ENCODE data around the gene ITIH5.

The ITIH5 gene

DNA sequence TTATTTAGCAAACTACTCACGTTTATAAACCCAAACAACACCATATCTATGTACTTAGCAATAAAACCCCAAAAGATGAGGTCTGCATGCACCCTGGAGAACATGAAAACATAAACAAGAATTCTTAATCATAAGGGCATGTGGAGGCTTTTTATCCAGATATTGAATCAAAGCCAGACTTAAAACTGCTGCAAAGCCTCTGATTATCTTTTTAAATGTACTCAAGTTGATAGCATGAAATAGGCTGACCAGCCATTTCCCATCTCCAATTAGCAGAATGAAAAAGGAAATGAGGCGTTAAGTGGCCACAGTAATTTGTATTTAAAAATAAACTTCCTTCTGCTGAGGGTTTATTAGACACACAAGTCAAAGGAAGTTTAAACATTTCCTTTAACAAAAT, 48.3 kb downstream of the ITIH5 start:
- DNase-seq (no peak), ATAC-seq (no peak)
- Mint-ChIP-seq H3K4me1 (no peaks in the 10 kb centered on the region), H3K4me3 (no peak overlapping the region), H3K27me3 (peaks cover 7% of the 10 kb centered on the region), H3K27ac (no peak overlapping the region), H3K9me3 (no peaks in the 10 kb centered on the region)

DNA sequence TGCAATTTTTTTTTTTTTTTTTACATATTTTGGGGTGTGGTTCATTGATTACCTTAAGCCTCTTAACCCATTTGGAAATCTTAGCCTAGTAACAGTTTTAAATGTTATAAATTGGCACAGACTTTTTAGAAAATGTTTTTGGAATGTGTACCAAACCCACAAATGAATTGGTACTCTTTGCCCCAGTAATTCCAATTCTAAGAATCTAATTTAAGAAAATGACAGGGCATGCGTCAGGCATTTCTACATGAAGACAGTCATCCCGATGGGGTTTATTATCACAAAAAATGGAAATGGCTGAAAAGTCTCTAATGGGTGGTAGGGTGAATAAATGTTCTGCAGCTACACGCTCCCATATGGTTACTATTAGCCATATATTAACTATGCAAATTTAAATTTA, 54.9 kb downstream of the ITIH5 start:
- DNase-seq (no peak), ATAC-seq (no peak)
- no peaks in the 10 kb centered on the region for H3K4me1 Mint-ChIP-seq
- no peaks in the 10 kb centered on the region for H3K9me3 Mint-ChIP-seq
- no peaks in the 10 kb centered on the region for H3K27me3 Mint-ChIP-seq
- H3K27ac Mint-ChIP-seq, result peak overlapping the region in 1 of 2 donors; percentile 67
- no peak overlapping the region for H3K4me3 Mint-ChIP-seq

DNA sequence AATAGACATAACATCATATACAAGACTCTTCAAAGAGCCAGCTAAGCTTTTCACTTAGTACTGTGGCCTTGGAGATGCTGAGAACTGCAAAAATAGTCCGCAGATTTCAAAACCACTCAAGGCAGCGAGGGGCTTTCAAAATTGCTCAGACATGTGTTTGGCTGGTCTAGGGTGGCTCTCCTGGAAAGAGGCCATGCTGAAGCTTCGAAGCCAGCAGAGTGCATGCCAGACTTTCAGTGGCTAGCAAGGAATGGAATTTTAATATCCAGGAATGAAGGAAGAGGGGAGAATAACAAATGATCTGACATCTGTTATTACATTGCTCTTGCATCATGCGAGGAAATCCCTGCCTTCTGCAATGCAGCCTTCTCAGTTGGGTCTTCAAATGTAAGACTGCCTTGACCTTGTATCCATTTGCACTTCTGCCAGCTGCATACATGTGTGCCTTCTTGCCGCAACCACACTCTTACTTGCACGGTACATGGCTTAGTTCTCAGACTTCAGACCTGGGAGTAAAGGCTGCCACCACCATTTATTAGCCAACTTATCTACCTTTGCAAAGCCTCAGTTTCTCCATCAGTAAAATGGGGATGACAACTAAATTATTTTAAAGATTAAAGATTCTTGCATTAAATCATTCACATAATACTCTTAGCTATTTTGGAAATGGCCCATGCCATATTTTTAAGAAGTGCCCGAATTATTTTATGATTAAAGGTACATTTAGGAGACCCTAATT, 55.9 kb downstream of the ITIH5 start:
- Mint-ChIP-seq H3K4me1 (no peaks in the 10 kb centered on the region), H3K9me3 (no peaks in the 10 kb centered on the region), H3K4me3 (no peak overlapping the region), H3K27ac (no peak overlapping the region), H3K27me3 (no peaks in the 10 kb centered on the region)
- DNase-seq (no peak), ATAC-seq (no peak)

DNA sequence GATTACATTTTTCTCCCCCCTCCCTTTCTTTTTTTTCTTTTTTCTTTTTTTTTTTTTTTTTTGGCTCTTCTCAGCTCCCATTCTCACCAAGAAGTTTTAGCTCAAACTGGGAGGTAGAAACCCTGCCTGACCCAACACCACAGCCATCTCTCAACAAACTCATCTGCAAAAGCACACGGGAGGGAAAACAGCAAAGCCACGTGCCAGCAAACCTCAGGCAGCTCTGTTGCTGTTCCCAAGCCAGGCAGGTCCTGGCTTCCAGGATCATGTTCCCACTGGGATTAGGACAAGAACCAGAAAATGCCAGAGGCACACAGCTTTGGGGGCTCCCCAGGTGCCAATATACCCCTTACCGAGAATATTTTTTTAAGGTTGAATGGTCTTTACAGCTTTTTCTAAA, 56.7 kb downstream of the ITIH5 start:
- Mint-ChIP-seq H3K4me3 (no peak overlapping the region), H3K27ac (peak overlapping the region in 1 of 2 donors; percentile 69), H3K4me1 (no peaks in the 10 kb centered on the region), H3K27me3 (no peaks in the 10 kb centered on the region), H3K9me3 (no peaks in the 10 kb centered on the region)
- ATAC-seq, result no peak
- no peak for DNase-seq

DNA sequence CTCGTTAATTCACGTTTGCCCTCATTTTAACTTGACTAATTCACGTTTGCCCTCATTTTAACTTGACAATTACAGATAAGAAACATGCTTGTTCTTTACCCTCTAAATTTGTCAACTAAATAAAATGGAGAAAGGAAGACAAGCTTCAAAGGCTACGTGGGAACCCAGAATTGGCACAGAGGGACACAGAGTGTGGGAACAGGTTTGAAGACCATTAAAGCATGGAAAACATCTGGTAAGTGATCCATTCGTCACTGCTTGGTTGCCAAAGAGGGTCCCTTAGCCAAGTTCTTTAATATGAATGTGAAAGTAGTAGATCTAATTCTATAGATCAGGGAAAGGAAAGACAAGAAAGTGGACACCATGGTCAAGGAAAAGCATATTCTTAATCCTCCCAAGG, 57.2 kb downstream of the ITIH5 start:
- H3K9me3 Mint-ChIP-seq, result no peaks in the 10 kb centered on the region
- no peaks in the 10 kb centered on the region for H3K27me3 Mint-ChIP-seq
- no peaks in the 10 kb centered on the region for H3K4me1 Mint-ChIP-seq
- H3K4me3 Mint-ChIP-seq, result no peak overlapping the region
- no peak for DNase-seq
- ATAC-seq, result no peak
- no peak overlapping the region for H3K27ac Mint-ChIP-seq

DNA sequence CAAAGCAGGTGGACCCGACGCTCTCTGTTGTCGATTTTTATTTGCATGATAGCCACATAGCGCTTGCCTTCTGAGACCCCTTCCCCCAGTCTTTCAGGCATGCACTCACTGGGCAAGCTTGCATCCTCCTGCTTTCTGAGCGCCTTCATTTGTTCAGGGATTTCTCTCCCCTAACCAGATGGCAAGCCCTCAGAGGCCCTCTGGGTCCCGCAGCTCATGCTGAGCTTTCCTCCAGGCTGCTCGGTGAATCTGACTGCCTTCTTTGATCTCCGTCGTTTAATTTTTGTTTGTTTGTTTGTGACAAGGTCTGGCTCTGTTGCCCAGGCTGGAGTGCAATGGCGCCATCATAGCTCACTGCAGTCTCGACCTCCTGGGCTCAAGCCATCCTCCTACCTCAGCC, 58.8 kb downstream of the ITIH5 start:
- ATAC-seq (no peak), DNase-seq (no peak)
- no peak overlapping the region for H3K4me3 Mint-ChIP-seq
- H3K27me3 Mint-ChIP-seq, result peaks cover under 1% of the 10 kb centered on the region
- no peak overlapping the region for H3K27ac Mint-ChIP-seq
- no peaks in the 10 kb centered on the region for H3K9me3 Mint-ChIP-seq
- H3K4me1 Mint-ChIP-seq, result no peaks in the 10 kb centered on the region

DNA sequence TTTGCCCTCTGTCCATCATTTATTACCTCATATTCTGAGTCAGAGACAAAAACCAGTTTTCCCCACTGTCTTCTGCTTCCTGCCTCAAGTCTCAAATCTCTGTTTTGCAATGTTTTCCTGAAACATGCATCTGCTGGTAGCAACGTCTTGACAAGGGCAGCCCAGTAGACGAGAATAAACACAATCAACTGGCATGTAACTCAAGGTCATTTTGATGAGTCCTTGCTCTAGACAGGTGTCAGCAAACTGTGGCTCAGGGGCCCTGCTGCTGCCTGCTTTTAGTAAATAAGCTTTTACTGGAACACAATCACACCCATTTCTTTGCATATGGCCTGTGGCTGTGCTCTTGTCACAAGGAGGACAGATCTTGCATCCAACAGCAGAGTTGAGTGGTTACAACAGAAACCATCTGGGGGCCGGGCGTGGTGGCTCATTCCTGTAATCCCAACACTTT, 59.8 kb downstream of the ITIH5 start:
- Mint-ChIP-seq H3K4me1 (no peaks in the 10 kb centered on the region), H3K27ac (peak overlapping the region in 1 of 2 donors; percentile 43), H3K27me3 (peaks cover 8% of the 10 kb centered on the region), H3K4me3 (no peak overlapping the region), H3K9me3 (no peaks in the 10 kb centered on the region)
- ATAC-seq (no peak), DNase-seq (no peak)

DNA sequence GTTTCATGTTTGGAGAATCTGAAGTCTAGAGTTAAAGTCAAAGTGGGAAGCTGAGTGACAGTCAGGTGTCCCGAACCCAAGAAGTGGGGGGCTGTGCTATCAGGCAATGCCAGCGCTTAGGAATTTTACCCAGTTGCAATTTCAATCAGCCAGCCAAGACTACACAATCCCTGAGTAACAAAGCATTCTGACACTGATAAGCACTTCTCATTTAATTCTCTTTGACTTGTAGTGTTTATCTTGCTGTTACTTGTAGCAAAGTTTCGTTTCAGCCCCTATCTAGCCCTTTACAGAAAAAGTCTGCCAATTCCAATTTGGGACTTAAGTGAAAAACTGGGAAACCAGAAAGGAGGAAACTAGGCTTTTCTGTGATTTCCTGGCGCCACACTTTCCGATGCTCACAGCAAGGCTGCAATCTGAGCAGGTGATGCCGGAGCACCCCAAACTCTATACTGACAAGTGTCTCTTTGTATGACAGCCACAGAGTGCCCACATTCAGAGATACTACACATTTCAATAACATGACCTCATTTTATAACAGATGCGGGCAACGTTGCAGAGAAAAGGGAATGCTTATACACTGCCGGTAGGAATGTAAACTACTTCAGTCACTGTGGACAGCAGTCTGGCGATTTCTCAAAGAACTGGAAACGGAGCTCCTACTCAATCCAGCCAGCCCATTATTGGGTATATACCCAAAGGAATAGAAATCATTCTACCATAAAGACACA, 61.0 kb downstream of the ITIH5 start:
- DNase-seq (no peak), ATAC-seq (no peak)
- H3K9me3 Mint-ChIP-seq, result no peaks in the 10 kb centered on the region
- H3K4me1 Mint-ChIP-seq, result peaks cover 10% of the 10 kb centered on the region
- no peak overlapping the region for H3K4me3 Mint-ChIP-seq
- no peak overlapping the region for H3K27ac Mint-ChIP-seq
- peaks cover 8% of the 10 kb centered on the region for H3K27me3 Mint-ChIP-seq

DNA sequence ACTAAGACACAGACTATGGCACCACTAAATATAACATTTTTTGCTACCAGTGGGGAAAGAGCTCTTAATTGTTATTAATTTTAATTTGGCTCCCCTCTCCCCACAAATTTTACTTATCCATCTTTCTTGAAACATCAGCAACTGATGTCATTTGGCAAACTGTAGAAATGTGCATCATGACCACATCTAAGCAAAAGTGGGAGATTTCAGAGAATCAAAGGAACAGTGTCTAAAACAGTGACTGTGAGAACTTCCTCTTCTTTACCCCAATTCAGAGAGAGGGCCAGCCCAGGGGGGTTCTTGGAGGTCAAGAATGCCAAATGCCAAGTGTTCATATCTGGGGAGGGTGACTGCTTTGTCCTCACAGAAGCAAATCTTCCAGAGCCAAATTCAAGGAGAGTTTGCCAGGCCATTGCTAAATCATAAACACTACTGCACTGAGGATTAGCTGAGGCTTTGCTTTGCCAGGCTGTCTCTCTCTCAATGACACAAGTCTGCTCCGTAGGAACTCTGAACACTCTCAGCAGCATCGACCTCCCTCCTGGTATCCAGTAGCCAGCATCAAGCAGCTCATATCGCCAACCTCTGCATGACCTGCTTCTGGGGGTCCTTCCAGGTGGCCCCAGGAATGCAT, 65.6 kb downstream of the ITIH5 start:
- ATAC-seq, result no peak
- Mint-ChIP-seq H3K4me3 (no peak overlapping the region), H3K9me3 (no peaks in the 10 kb centered on the region), H3K27ac (peak overlapping the region in 1 of 2 donors; percentile 23), H3K27me3 (peaks cover 8% of the 10 kb centered on the region), H3K4me1 (peaks cover 10% of the 10 kb centered on the region)
- DNase-seq, result no peak

DNA sequence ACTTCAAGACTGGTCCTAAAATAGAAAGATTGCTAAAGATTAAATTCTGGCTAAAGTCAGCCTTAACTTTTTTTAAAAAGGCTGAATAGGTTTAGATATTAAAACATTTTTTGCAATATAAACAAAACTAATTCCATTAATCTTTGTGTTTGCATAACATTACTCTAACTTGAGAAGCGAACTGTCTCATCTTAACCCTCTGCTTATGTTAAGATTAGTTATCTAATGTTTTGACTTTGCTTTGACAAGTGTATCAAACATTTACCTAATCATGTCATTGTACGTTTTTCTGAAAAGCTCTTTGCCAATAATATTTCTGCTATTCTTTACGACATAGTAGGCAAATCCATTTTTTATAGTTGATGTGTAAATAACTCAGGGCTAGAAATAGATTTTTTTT, 68.0 kb downstream of the ITIH5 start:
- Mint-ChIP-seq H3K9me3 (no peaks in the 10 kb centered on the region), H3K4me3 (no peak overlapping the region), H3K4me1 (peaks cover 10% of the 10 kb centered on the region), H3K27me3 (peaks cover 8% of the 10 kb centered on the region), H3K27ac (no peak overlapping the region)
- DNase-seq (no peak), ATAC-seq (no peak)

DNA sequence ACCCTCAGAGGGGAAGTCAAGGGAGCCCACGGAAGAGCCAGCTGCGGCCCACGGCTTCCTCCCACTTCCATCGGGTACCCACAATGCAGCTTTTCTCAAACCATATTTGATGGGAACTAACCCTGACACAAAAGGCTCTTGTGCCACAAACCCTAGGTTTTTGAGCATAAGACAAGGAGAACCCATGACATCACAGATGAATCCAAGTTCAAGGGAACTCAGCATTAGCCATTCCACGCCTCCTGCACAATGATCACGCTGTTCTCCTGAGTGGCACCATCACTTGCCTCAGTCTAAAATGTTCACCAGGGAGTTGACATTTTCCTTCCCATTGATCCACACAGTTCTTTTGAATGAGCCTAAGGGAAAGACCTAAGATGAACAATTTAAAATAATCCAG, 70.4 kb downstream of the ITIH5 start:
- no peak overlapping the region for H3K4me3 Mint-ChIP-seq
- ATAC-seq (no peak), DNase-seq (no peak)
- H3K9me3 Mint-ChIP-seq, result no peaks in the 10 kb centered on the region
- H3K27ac Mint-ChIP-seq, result no peak overlapping the region
- peaks cover 9% of the 10 kb centered on the region for H3K4me1 Mint-ChIP-seq
- H3K27me3 Mint-ChIP-seq, result no peaks in the 10 kb centered on the region

DNA sequence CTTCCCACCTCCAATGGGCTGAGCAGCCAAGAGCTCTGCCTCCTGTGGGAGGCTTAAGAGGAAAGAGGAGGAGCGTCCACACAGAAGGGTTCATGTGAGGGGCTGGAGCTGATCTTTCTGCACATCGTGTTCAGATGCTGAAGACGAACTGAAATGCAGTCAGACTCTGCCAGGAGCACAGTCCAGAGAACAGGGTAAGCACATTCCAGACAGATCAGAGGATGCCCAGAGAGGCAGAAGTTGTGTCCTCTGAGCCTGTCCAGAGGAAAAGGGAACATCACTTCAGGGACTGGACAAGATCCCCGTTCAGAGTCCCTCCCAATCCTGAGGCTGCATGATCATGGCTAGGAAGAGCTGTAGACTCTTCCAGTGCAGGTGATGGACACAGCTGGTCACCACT, 72.9 kb downstream of the ITIH5 start:
- Mint-ChIP-seq H3K27ac (no peak overlapping the region), H3K4me1 (peaks cover 11% of the 10 kb centered on the region), H3K9me3 (no peaks in the 10 kb centered on the region), H3K27me3 (no peaks in the 10 kb centered on the region), H3K4me3 (no peak overlapping the region)
- ATAC-seq (no peak), DNase-seq (no peak)

DNA sequence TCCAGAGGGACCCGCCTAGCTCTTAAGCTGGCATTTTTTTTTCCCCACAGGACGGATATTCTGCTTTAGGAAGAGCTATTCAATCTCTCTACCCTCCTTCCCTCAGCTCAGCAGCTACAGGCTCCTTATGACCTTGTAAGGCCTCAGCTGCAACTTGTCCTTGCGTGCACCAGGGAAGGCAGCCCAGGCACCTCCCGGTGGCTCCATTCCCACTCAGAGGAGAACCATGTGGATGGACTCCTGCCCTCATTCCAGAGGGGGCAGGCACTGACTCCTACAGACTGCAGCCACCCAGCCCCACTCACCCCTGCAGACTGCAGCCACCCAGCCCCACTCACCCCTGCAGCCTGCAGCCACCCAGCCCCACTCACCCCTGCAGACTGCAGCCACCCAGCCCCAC, 73.7 kb downstream of the ITIH5 start:
- H3K9me3 Mint-ChIP-seq, result no peaks in the 10 kb centered on the region
- no peak for ATAC-seq
- DNase-seq, result no peak
- no peak overlapping the region for H3K4me3 Mint-ChIP-seq
- no peak overlapping the region for H3K27ac Mint-ChIP-seq
- H3K27me3 Mint-ChIP-seq, result no peaks in the 10 kb centered on the region
- peaks cover 11% of the 10 kb centered on the region for H3K4me1 Mint-ChIP-seq

DNA sequence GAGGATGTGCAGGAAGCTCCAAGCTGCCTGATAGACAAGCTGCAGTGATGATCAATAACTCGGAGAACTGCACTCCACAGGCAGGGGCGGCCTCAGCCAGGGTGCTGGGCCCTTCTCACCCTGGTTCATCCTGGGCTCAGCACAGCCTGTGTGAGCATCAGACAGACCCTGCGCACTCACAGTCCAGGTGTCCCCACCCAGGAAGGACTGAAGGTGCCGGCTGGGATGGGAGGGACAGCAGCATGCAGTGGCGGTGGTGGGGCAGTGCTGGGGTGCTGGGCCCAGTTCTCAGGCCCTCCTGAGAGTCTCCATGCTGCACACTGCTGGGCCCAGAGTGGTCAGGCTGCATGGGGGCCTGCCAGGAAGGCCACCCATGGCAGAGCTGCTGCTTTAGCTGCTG, 74.1 kb downstream of the ITIH5 start:
- ATAC-seq, result peak; percentile 39
- DNase-seq, result no peak
- Mint-ChIP-seq H3K27me3 (no peaks in the 10 kb centered on the region), H3K4me3 (no peak overlapping the region), H3K27ac (no peak overlapping the region), H3K4me1 (peaks cover 11% of the 10 kb centered on the region), H3K9me3 (no peaks in the 10 kb centered on the region)

DNA sequence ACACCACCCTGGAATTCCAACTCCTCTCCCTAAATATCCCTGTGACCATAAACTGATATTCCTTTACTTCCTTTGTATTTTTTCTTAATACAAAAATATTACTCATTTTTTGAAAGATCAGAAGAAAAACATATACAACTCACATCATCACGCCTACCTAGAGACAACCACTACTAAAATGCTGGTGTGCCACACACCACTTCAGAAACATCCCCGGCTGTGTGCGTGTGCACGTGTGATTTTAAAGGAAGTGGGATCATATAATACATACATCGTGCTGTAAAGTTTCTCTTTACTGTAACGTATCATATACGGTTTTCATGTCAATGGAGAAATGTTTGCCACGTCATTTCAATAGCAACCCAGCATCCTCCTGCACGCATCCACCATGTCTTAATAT, 76.5 kb downstream of the ITIH5 start:
- Mint-ChIP-seq H3K4me3 (no peak overlapping the region), H3K27me3 (no peaks in the 10 kb centered on the region), H3K27ac (no peak overlapping the region), H3K4me1 (peaks cover 14% of the 10 kb centered on the region), H3K9me3 (no peaks in the 10 kb centered on the region)
- no peak for DNase-seq
- no peak for ATAC-seq

DNA sequence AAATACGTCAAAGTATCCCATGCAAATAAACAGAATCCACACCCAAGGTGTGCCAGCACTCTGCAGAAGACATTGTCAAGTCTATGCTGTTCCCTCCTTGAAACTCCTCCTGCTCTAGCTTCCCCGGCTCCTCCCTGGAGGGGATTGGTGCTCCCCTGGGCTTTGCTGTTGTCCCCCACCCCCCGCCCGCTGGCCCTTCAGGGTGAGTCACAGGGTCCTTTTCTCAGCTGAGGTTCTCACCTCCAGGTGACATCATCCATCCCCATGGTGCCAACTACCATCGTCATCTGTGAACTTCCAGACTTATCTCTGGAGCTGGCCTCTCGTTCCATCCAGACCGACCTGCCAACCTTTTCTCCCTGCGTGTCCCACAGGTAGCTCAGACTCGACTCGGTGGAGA, 77.0 kb downstream of the ITIH5 start:
- Mint-ChIP-seq H3K4me3 (no peak overlapping the region), H3K4me1 (peaks cover 19% of the 10 kb centered on the region), H3K27me3 (no peaks in the 10 kb centered on the region), H3K9me3 (no peaks in the 10 kb centered on the region), H3K27ac (no peak overlapping the region)
- no peak for ATAC-seq
- no peak for DNase-seq

Data from stimulated activated naive CD8-positive, alpha-beta T cell treated with anti-CD3 and anti-CD28 coated beads, Interleukin-15, amount 100 ng/mL, for 72 hours (primary cell).